ENCODE data around the gene CPNE9. TPM values are rescaled to one million over a fixed set of nuclear protein-coding genes. Genes with fewer than 3 reads are reported as not detected.

Gene CPNE9
- total RNA-seq, 1 donor from 2014 or later = 0.52 TPM

Other genes with a start within 250 kb of the CPNE9 start
- not detected for gene LHFPL4, start 150.0 kb upstream of the CPNE9 start, total RNA-seq
- gene MTMR14, start 54.3 kb upstream of the CPNE9 start, total RNA-seq = 30.8 TPM
- gene BRPF1, start 27.9 kb downstream of the CPNE9 start, total RNA-seq = 10.4 TPM
- 29.2 TPM for gene OGG1, start 46.1 kb downstream of the CPNE9 start, total RNA-seq
- 23.0 TPM for gene CAMK1, start 66.1 kb downstream of the CPNE9 start, total RNA-seq
- gene TADA3, start 88.6 kb downstream of the CPNE9 start, total RNA-seq = 27.1 TPM
- gene ARPC4, start 89.2 kb downstream of the CPNE9 start, total RNA-seq = 65.2 TPM
- 13.6 TPM for gene TTLL3, start 106.4 kb downstream of the CPNE9 start, total RNA-seq
- gene RPUSD3, start 140.2 kb downstream of the CPNE9 start, total RNA-seq = 14.6 TPM
- gene CIDEC, start 176.4 kb downstream of the CPNE9 start, total RNA-seq = 9.4 TPM
- 35.0 TPM for gene JAGN1, start 186.8 kb downstream of the CPNE9 start, total RNA-seq
- not detected for gene IL17RE, start 199.0 kb downstream of the CPNE9 start, total RNA-seq
- gene IL17RC, start 213.3 kb downstream of the CPNE9 start, total RNA-seq = 12.5 TPM
- gene CRELD1, start 230.0 kb downstream of the CPNE9 start, total RNA-seq = 12.0 TPM
- gene PRRT3, start 248.6 kb downstream of the CPNE9 start, total RNA-seq = 0.52 TPM

All from skeletal muscle tissue (tissue), 1 donor.